ENCODE results near the gene CGREF1. TPM values are rescaled to one million over a fixed set of nuclear protein-coding genes. Genes with fewer than 3 reads are reported as not detected.

CGREF1 gene
- 1 to 10 TPM; 5.4 to 7.3 (median 6.5) TPM for polyA plus RNA-seq (ENCODE audit: insufficient read length in 4 of 4)

GRCh38 chr2:27118525-27119329, at the start of gene CGREF1:
CGREF1 (minus strand) TSS chr2:27119128; CDS start chr2:27104366, 14,762 bp downstream.
- DNase-seq (ENCODE audit: low read depth in 4 of 4, low spot score in 2 of 4), result no peak

DNA sequence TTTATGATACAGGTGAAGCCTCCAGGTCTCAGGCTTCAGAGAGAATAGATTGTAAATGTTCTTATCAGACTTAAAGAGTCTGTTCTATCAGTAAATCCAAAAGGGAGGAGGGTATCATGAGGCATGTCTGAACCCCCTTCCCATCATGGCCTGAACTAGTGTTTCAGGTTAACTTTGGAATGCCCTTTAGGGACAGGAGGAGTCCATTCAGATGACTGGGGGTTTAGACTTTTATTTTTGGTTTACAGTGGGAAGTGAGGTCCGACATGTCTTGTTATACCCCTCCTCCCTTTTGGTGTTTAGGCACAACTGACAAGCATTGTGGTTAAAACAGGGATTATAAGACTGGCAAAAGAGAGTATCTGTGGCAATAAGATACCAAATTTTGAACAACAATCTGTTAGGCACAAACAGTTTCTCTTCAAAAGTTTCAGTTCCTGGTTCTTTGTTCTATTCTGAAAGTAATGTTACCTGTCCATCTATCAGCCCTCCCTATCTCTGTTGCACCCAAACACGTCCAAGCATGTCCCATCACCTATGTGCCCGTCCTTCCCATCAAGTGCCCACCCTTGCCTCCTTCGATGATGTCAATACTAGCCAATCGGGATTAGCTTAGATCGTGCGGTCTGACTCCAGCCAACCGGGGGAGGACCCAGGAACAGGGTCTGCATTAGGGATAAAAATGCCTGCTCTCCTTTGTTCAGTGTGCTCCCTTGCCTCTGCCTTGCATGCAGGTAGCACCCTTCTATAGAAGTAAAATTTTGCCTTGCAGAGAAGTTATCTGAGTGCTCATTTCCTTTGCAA, 46.2 kb upstream of the CGREF1 start:
- no peak for DNase-seq (ENCODE audit: low read depth in 4 of 4, low spot score in 2 of 4)

- no peak for DNase-seq (ENCODE audit: low read depth in 4 of 4, low spot score in 2 of 4)
Measured at GRCh38 chr2:27162151-27163121, 43.5 kb upstream of the CGREF1 start.

DNA sequence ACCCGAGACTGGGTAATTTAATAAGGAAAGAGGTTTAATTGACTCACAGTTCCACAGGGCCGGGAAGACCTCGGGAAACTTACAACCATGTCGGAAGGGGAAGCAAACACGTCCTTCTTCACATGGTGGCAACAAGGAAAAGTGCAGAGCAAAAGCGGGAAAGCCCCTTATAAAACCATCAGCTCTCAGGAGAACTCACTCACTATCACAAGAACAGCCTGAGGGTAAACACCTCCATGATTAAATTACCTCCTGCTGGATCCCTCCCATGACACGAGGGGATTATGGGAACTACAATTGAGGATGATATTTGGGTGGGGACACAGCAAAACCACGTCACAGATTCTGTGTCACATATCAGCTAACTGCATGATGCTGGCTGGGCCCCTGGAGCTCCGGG, 41.3 kb upstream of the CGREF1 start:
- DNase-seq (ENCODE audit: low read depth in 4 of 4, low spot score in 2 of 4), result no peak

DNA sequence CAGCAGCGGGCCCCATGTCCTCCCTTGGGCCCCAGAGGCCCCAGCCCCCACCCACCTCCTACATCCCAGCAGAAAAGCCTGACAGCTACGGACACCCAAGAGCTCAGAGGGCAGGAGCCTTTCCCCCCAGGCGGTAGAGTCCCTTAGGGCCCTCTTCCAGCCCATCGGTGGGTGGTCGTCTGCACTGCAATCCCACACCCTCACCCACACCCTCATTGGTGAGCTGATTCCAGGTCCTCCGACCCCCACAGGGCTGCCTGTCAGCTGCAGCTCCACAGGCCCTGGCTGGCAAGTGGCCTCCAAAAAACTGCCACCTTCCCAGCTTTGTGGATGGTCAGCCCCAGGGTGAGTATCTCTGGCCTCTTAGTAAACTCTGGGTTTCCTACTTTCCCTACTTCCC, 40.3 kb upstream of the CGREF1 start:
- no peak for DNase-seq (ENCODE audit: low read depth in 4 of 4, low spot score in 2 of 4)

DNA sequence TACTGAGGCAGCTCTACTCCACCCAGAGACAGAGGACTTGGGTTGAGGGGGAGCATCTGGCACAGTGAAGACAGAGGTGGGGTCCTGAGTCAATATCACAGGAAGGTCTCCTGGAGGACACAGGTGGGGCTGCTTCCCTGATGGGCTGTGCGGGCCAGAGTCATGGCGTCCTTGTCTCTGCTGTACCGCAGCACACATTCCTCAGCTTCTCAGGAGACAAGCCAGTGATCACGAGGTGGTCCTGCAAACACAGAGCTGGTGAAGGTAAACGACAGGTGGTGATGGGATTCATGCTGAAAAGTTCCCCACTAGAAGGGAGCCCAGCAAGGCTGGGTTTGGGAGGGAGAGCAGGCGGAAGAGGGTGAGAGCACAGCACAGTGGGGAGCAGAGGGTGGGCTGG, 39.5 kb upstream of the CGREF1 start:
- DNase-seq (ENCODE audit: low read depth in 4 of 4, low spot score in 2 of 4), result no peak

DNA sequence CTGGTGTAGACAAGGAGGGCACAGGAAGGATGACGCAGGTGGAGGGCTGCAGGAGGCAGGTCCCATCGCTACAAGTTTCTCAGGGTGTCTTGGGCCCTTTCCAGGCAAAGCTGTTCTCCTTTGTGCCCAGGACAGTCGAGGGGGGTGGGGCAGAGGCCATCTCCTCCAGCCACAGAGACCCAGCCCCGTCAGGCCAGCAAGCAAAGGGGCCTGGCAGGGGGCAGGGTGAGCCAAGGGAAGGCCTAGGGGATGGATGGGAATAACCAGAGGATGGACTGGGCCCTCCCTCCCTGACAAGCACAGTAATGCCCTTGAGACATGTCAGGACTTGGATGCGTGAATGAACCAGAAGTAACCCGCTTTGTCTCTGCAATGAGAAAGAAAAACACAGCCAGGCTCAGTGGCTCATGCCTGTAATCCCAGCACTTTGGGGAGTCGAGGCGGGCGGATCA, 36.2 kb upstream of the CGREF1 start:
- no peak for DNase-seq (ENCODE audit: low read depth in 4 of 4, low spot score in 2 of 4)

- peak in 2 of 4 donors; percentile 28 to 34 for DNase-seq (ENCODE audit: low read depth in 4 of 4, low spot score in 2 of 4)
Measured at GRCh38 chr2:27154488-27154887, 35.6 kb upstream of the CGREF1 start.

DNA sequence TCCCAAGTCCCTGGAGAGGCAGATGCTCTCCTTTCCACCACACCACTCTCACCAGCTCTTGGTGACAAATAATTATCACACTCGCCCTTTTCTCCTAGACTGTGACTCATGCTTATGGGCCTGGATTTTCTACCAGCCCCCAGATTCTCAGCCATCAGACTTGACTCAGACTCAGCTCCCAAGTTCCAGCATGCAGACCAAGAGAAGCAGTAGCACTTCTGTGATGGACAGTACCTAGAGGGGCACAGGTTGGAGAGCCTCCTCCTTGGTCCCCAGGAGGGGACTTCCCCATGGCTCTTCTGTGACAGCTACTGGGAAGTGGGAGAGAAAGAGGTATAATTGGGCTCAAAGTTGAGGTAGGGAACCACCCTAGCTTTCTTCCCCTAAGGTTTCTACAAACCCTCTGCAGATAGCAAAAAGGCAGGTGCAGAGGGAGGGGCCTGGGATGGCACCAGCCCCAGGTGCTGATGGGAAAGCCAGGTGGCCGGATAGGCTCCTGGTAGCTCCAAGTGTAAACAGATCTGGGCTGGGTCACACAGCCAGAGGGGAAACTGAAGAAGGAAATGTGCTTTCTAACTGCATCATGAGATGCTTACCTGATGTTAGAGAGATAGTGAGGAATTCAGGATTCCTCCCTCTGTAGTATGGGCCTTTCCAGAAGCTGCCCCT, 34.0 kb upstream of the CGREF1 start:
- no peak for DNase-seq (ENCODE audit: low read depth in 4 of 4, low spot score in 2 of 4)

DNA sequence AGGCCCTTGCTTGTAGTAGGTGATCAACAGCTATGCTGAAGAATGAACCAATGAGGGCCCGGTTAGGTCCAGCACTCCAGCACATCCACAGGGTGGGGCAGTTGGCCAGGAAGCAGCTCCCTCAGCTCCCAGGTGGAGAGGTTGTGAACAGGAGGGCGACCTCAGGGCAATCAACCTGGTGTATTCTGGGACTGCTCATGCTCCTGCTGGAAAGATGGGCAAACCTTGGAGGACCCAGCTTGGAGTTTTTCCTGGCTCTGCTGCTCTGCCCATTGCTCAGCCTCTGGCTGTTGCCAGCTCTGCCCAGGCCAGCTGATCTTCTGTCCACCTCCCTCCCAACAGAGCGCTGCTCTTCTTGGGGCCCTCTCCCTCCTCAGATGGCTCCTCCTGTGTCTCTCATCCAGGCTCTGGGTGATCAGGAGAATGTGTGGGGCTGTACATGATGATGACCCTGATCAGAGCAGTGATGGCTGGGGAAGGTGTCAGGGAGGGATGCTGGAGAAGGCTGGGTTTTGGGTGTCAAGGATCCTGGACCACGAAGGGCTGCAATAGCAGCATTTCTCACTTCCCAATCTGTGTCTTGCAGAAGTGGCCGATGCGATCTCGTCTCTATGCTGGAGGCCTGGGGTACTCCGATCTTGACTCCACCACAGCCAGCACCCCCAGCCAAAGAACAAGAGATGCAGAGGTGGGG, 33.3 kb upstream of the CGREF1 start:
- DNase-seq (ENCODE audit: low read depth in 4 of 4, low spot score in 2 of 4), result no peak

GRCh38 chr2:27150639-27151230, 31.8 kb upstream of the CGREF1 start:
- no peak for DNase-seq (ENCODE audit: low read depth in 4 of 4, low spot score in 2 of 4)

GRCh38 chr2:27149570-27150405, 30.9 kb upstream of the CGREF1 start:
- DNase-seq (ENCODE audit: low read depth in 4 of 4, low spot score in 2 of 4), result no peak

- DNase-seq (ENCODE audit: low read depth in 4 of 4, low spot score in 2 of 4), result peak in 2 of 4 donors; percentile 23 to 36
Measured at GRCh38 chr2:27148801-27149439, 30.0 kb upstream of the CGREF1 start, which contains the start of gene TCF23. TCF23 (plus strand) TSS chr2:27149004; CDS start chr2:27149134, 130 bp downstream.

GRCh38 chr2:27147935-27148334, 29.0 kb upstream of the CGREF1 start:
- no peak for DNase-seq (ENCODE audit: low read depth in 4 of 4, low spot score in 2 of 4)

- DNase-seq (ENCODE audit: low read depth in 4 of 4, low spot score in 2 of 4), result no peak
Measured at GRCh38 chr2:27145682-27146081, 26.8 kb upstream of the CGREF1 start.

DNA sequence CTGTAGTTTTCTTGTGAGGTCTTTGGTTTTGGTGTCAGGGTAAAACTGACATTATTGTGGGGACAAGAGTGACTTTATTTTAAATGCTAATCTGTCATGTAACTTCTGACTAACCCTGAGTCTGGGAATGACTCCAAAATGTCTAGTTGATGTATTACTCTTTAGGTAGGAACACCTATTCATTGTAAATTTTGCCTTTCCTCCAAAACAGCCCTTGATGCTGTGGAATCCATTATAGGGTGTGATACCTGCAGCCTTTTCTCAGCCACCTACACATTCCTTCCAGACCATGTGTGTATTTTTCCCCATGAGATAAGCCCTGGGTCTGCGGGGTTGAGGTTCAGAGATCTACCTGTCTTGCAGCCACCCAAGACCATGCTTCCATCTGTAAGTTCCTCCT, 24.4 kb upstream of the CGREF1 start:
- DNase-seq (ENCODE audit: low read depth in 4 of 4, low spot score in 2 of 4), result no peak

DNA sequence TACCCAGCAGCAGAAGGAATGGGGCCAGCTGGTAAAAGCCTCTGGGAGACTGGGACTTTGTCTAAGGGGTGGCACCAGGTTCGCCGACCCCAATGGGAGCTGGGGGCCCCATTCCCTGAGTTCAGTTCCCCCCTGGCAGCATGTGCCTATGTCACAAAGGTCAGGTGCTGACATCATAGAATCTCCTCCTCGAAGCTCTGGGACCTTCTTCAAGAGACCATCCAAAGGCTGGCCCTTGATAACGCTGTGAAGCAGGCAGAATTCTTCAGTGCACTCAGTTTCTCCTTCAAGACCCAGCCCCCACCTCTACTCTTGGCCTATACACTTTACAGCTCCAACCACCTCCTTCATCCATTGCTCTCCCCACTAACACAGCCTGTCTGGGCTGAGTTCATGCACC, 20.4 kb upstream of the CGREF1 start, which contains the start of gene PRR30:
Gene PRR30, minus strand, starts transcription at position 101 of the 400 bp plus-strand sequence. CDS start 1,081 bp downstream, outside the sequence.
- DNase-seq (ENCODE audit: low read depth in 4 of 4, low spot score in 2 of 4), result no peak
